NK-92 (cell line): ENCODE data around the gene ZNF652.
"Not testable (repeated sequence)": the region's sequence is repeated elsewhere in the genome, so short reads cannot be mapped to it uniquely, and the experiment has no call there.

Experiments
- DNase-seq: peaks from one replicate; lab custom pipeline; 2025; ENCODE audit not compliant: unreplicated experiment; lab: John Stamatoyannopoulos, UW

The ZNF652 gene

DNA sequence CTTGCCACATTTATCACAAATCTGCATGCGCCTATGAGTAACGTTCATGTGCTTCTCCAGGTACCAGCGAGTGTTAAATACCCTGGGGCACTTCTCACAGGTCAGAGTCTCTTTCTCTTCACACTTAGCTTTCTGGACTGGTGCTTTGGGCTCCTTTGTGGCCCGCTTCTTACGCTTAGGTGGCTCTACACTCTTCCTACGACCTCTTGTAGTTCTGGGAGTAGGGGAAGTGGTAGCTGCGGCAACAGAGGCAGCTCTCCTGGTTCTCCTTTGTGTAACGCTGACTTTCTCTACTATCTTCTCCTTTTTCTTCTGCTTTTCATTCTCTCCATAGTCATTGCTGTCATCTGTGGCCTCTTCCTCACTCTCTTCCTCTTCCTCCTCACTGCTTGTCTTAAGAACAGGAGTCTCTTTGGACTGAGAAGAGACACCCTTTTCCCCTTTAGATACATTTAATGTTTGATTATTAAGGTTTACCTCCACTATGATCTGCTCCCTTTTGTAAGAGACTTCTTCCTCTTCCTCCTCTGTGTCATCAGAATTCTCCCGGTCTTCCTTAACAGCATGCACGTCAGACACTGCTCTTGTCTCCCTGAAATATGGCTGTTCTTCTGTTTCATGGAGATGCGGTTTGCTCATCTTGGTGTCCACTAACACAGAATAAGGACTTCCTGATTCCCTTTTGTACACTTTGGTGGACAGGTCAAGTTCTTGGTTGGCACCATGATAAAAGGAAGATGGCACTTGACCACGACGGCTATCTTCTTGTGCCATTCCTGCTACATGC, 45.0 kb downstream of the ZNF652 start:
- DNase-seq: no peak

- DNase-seq: no peak
These were observed 45.8 kb downstream of the ZNF652 start for GRCh38 chr17:49316258-49316570.

DNA sequence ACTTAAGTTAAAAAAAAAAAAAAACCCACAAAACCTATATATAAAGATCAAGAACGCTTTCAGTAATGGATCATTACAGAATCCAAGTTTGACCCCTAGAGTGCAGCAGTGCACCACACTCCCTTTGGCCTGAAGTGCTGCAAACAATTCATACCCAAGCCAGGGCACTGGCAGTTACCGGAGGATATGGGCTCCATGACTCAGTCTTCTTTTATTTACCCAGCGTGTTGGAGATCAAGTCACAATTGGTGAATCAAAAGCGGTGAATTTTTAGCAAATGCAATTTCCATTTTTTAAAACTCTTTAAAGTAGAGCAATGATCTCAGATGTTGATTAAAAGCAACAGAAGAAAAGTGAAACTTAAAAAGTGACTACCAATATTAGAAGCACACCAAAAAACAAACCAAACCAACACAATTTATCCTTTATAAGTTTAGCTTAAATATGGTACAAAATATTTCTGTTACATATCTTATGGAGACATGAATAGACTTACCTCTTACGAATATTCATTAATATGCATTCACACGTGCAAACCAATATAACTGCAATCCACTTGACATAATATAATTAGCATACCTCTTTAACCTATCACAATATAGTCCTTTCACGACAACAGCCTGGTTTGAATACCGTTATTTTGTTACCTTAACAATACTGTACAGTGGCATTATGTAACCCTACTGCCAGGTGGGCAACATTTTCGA, 46.3 kb downstream of the ZNF652 start:
- peak; percentile 41 for DNase-seq

GRCh38 chr17:49312722-49313121, 49.3 kb downstream of the ZNF652 start:
- no peak for DNase-seq

- DNase-seq: no peak
These were observed 62.1 kb downstream of the ZNF652 start for GRCh38 chr17:49299996-49300395.

GRCh38 chr17:49298371-49298976, 63.6 kb downstream of the ZNF652 start:
- DNase-seq: no peak

GRCh38 chr17:49297141-49297540, 64.9 kb downstream of the ZNF652 start:
- DNase-seq: no peak

GRCh38 chr17:49294122-49294521, 67.9 kb downstream of the ZNF652 start:
- DNase-seq: no peak

DNA sequence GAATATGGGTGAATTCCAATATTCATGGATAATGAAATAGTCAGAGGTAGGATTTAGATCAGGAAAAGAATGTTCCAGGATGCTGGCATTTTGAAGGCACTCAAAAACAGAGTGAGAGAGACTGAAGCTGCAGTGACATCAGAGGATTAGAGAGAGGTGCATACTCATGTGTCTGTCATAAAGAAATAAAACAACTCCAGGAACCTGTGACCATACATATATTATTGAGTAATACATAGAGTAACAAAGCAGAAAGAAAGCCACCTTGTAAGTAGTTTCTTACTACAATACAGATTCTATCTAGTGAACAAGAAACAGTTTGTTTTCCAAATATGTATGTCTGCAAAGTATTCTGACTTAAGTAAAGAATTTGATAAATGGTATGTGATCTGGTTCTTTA, 69.1 kb downstream of the ZNF652 start:
- DNase-seq: no peak

- DNase-seq: no peak
These were observed 70.1 kb downstream of the ZNF652 start for GRCh38 chr17:49291929-49292328.

GRCh38 chr17:49290690-49291359, 71.2 kb downstream of the ZNF652 start:
- DNase-seq: no peak

GRCh38 chr17:49288388-49288787, 73.7 kb downstream of the ZNF652 start:
- no peak for DNase-seq

DNA sequence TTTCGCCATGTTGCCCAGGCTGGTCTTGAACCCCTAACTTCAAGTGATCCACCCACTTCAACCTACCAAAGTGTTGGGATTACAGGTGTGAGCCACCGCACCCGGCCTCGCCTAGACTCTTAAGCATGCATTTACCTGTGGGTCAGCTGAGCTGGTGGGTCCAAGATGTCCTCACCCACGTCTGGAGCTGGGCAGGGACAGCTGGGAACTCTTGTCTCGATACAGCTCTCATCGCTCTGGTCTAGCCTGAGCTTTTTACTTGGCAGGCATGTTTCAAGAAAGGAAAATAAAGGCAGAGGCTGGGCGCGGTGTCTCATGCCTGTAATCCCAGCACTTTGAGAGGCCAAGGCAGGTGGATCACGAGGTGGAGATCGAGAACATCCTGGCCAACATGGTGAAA, 74.6 kb downstream of the ZNF652 start:
- no peak for DNase-seq

DNA sequence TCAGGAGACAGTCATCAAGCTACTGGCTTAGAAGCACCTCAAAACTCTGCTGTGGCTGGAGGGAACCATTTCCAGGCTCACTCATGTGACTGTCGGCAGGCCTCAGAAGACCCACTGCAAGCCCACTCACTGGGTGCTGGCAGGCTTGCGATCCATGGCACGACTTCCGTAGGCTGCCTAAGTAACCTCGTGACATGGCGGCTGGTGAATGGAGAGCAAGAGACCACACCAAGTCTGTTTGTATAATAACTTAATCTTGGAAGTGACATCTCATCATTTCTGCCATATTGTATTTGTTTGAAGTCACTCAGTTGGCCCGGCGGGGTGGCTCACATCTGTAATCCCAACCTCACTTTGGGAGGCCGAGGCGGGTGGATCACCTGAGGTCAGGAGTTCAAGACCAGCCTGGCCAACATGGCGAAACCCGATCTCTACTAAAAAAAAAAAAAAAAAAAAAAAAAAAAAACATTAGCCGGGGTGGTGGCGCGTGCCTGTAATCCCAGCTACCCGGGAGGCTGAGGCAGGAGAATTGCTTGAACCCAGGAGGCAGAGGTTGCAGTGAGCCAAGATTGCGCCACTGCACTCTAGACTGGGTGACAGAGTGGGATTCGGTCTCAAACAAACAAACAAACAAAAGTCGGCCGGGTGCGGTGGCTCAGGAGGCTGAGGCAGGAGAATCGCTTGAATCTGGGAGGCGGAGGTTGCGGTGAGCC, 75.6 kb downstream of the ZNF652 start:
- DNase-seq: not testable (repeated sequence)

GRCh38 chr17:49285716-49286115, 76.3 kb downstream of the ZNF652 start:
- DNase-seq: no peak

DNA sequence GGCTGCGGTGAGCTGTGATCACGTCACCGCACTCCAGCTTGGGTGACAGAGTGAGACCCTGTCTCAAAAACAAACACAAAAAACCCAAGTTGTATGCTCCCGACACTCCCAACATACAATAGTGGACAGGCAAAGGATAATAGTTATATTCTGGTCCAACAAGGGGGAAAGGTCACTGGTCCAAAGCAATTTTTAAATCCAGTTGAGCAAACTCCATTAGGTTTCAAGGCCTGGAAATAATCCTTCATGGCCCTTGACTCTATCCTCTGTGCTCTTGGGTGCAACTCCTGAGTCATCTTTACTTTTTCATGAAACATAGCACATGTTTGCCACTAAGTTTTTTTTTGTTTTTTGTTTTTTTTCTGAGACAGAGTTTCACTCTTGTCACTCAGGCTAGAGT, 81.1 kb downstream of the ZNF652 start:
- no peak for DNase-seq

DNA sequence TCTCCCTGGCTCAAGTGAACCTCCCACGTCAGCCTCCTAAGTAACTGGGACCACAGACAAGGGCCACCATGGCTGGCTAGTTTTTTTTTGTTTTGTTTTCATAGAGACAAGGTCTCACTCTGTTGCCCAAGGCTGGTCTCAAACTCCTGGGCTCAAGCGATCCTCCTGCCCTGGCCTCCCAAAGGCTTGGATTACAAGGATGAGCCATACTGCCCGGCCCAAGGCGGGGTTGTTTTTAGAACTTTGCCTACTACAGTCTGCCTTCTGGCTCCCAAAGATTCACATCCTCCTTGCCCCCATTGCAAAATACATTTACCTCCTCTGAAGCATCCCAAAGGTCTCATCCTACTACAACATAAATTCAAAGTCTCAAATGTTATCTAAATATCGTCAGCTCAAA, 82.0 kb downstream of the ZNF652 start:
- DNase-seq: no peak

GRCh38 chr17:49279263-49280015, 82.6 kb downstream of the ZNF652 start:
- DNase-seq: not testable (repeated sequence)

DNA sequence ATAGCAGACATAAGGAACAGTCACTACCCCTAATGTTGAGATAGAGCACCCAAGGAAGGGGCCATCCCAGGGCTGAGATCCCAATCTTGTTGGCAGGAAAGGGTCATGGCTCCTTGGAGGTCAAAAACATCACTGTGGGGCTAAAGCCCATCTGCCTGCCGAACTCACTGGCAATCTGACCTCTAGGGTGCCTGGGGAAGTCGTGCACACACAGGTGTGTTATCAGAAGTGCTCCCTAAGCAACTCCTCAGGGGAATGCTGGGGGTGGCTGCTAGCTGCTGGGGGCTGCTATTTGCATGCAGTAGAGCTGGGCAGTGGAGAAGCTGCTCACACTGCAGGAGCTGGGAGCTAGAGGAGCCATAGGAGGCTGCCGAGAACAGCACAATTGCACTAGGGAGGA, 84.0 kb downstream of the ZNF652 start:
- no peak for DNase-seq

DNA sequence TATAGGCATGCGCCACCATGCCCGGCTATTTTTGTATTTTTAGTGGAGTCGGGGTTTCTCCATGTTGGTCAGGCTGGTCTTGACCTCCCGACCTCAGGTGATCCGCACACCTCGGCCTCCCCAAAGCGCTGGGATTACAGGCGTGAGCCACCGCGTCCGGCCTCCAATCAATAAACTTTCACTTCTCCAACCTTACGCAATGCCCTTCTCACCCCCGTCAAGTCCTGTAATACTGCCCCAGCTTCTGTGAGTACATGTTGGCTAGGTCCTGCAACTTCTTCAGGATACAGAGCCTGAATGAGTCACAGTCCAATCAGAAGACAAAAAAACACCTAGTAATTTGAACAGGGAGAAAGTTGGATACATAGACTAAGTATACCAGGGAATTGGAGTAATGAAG, 84.4 kb downstream of the ZNF652 start:
- DNase-seq: no peak
